Vagina (tissue), 2 donors: ENCODE data around the gene TMEM176A. TPM values are rescaled to one million over a fixed set of nuclear protein-coding genes. Genes with fewer than 3 reads are reported as not detected.
A peak's percentile ranks its signal among the peaks of the same experiment; 100 is the strongest.

Experiments
- DNase-seq, 2 donors: peaks; one replicate each; pipeline ENCODE4 v3.0.0-alpha.2; 2017; ENCODE audit errors: extremely low spot score in 2 of 2
- H3K27ac ChIP-seq: fragments of 200-600 bp; sonication (generic); one replicate; pipeline ENCODE4 v1.5.1; 2019
- H3K27me3 ChIP-seq: fragments of 200-600 bp; sonication (generic); one replicate; pipeline ENCODE4 v1.5.1; 2019
- H3K36me3 ChIP-seq, 2 donors: fragments of 200-600 bp; sonication (generic); one replicate each; pipeline ENCODE4 v1.5.1; 2017 to 2019
- H3K4me1 ChIP-seq: fragments of 200-600 bp; sonication (generic); one replicate; pipeline ENCODE4 v1.5.1; 2019
- H3K4me3 ChIP-seq, 2 donors: fragments of 200-600 bp; sonication (generic); 1 replicate in 1 of 2; 2 replicates in 1 of 2; pipeline ENCODE4 v1.5.1; 2016 to 2019
- H3K9me3 ChIP-seq: fragments of 200-600 bp; sonication (generic); one replicate; pipeline ENCODE4 v1.5.1; 2019
- CTCF ChIP-seq, 3 experiments: fragments of 450-650 bp in 2 of 3; fragments of 200-600 bp in 1 of 3; sonication (generic) in 1 of 3; IDR thresholded peaks; one replicate each; pipeline ENCODE4 v1.5.1; 2017 to 2019; ENCODE audit warnings: antibody characterized with exemption in 3 of 3, mild to moderate bottlenecking in 2 of 3, moderate library complexity in 2 of 3
- POLR2A ChIP-seq, 2 donors: fragments of 450-650 bp; IDR thresholded peaks; one replicate each; pipeline ENCODE4 v1.6.1; 2017; ENCODE audit warnings: antibody characterized with exemption in 2 of 2, mild to moderate bottlenecking in 2 of 2, moderate library complexity in 2 of 2
- POLR2AphosphoS5 ChIP-seq, 2 donors: sonication (generic); formaldehyde crosslinking; IDR thresholded peaks; one replicate each; pipeline ENCODE4 v1.9.0; 2017; ENCODE audit warnings: antibody characterized with exemption in 2 of 2, mild to moderate bottlenecking in 2 of 2, low read depth in 1 of 2; ENCODE audit not compliant: insufficient read depth in 1 of 2
- intact Hi-C: fragments of 100-400 bp; cut with DNase I; formaldehyde crosslinking; loops from one replicate; pipeline ENCODE4 v1.15.1; 2023
- total RNA-seq: library from RNA; depleted of rRNA; stranded (reverse); fragments of >200 nt; gene quantifications from one replicate; pipeline ENCODE4 v1.2.3, GENCODE V29; 2016

The TMEM176A gene
- total RNA-seq, 1 donor from 2014 or later, result 43.7 TPM

- Histone ChIP-seq H3K4me1 (peaks cover 21% of the 10 kb centered on the region), H3K36me3 (no peaks in the 10 kb centered on the region), H3K27me3 (no peaks in the 10 kb centered on the region), H3K9me3 (no peaks in the 10 kb centered on the region), H3K4me3 (no peak overlapping the region), H3K27ac (peak overlapping the region; percentile 76)
- intact Hi-C loops, result no loop called here
- TF ChIP-seq POLR2A (IDR thresholded peaks at IDR 0.05), result no peak
- no peak for TF ChIP-seq POLR2AphosphoS5 (IDR thresholded peaks at IDR 0.05; ENCODE audit: insufficient read depth in 1 of 2, low read depth in 1 of 2)
- TF ChIP-seq CTCF (IDR thresholded peaks at IDR 0.05), result no peak
- no peak for DNase-seq
These were observed 20.3 kb upstream of the TMEM176A start for GRCh38 chr7:150780292-150780691.

- Histone ChIP-seq H3K36me3 (no peaks in the 10 kb centered on the region), H3K27me3 (no peaks in the 10 kb centered on the region), H3K9me3 (no peaks in the 10 kb centered on the region), H3K27ac (peak overlapping the region; percentile 76), H3K4me1 (peaks cover 25% of the 10 kb centered on the region), H3K4me3 (no peak overlapping the region)
- intact Hi-C loops, result no loop called here
- TF ChIP-seq CTCF (IDR thresholded peaks at IDR 0.05), result no peak
- no peak for TF ChIP-seq POLR2A (IDR thresholded peaks at IDR 0.05)
- TF ChIP-seq POLR2AphosphoS5 (IDR thresholded peaks at IDR 0.05; ENCODE audit: insufficient read depth in 1 of 2, low read depth in 1 of 2), result no peak
- DNase-seq, result no peak
These were observed 19.5 kb upstream of the TMEM176A start for GRCh38 chr7:150781103-150781502.

DNA sequence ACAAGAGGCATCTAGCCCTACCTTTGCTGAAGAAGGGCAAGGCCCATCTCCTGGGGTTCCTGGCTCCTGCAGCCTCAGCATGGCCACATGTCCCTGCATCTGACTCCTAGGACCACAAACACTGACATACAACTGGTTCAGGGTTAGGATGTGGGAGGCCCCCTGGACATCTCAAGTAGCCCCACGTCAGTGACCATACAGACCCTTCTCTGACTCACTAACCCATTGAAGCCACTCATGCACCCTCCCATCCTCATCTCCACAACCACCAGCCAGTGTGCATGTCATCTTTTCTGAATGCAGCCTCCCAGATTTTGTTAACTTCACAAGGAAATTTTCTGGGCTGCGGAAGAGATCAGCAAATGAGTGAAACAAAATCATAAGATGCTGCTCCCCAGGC lies 18.6 kb upstream of the TMEM176A start:
- peak overlapping the region; percentile 76 for H3K27ac ChIP-seq
- TF ChIP-seq POLR2A (IDR thresholded peaks at IDR 0.05) (no peak), POLR2AphosphoS5 (IDR thresholded peaks at IDR 0.05; ENCODE audit: insufficient read depth in 1 of 2, low read depth in 1 of 2) (no peak), CTCF (IDR thresholded peaks at IDR 0.05) (no peak)
- H3K36me3 ChIP-seq, result no peaks in the 10 kb centered on the region
- no peak overlapping the region for H3K4me3 ChIP-seq
- H3K4me1 ChIP-seq, result peaks cover 34% of the 10 kb centered on the region
- intact Hi-C loops, result no loop called here
- DNase-seq, result no peak
- H3K9me3 ChIP-seq, result no peaks in the 10 kb centered on the region
- H3K27me3 ChIP-seq, result no peaks in the 10 kb centered on the region

DNA sequence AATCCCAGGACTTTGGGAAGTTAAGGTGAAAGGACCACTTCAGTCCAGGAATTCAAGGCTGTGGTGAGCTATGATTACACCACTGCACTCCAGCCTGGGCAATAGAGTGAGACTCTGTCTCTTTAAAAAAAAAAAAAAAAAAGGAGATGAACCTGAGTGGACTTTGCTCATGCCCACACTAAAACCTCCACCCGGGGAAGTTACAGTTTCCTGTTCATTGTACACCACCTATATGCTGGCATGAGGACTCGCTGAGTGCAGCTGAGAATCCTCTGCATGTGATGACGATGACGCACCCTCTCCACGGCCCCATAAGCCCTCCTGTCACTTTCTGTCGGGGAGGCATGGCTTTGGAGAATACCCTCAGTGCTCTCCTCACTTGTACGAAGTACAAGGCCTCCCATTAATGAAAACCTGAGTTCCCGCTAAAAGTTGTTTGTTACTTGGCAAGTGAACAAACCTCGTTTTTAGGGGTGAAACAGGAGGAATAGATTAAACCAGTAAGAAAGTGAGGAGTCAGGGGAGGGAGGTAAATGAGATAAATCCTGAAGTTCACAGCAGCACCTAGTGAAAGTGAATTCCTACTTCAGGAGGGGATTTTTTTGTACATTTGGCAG lies 16.3 kb upstream of the TMEM176A start:
- intact Hi-C loops, result no loop called here
- no peaks in the 10 kb centered on the region for H3K36me3 ChIP-seq
- peak overlapping the region; percentile 82 for H3K27ac ChIP-seq
- no peaks in the 10 kb centered on the region for H3K27me3 ChIP-seq
- no peaks in the 10 kb centered on the region for H3K9me3 ChIP-seq
- DNase-seq, result no peak
- H3K4me3 ChIP-seq, result no peak overlapping the region
- H3K4me1 ChIP-seq, result peaks cover 54% of the 10 kb centered on the region
- no peak for TF ChIP-seq POLR2A (IDR thresholded peaks at IDR 0.05)
- TF ChIP-seq POLR2AphosphoS5 (IDR thresholded peaks at IDR 0.05; ENCODE audit: insufficient read depth in 1 of 2, low read depth in 1 of 2), result no peak
- TF ChIP-seq CTCF (IDR thresholded peaks at IDR 0.05), result no peak

DNA sequence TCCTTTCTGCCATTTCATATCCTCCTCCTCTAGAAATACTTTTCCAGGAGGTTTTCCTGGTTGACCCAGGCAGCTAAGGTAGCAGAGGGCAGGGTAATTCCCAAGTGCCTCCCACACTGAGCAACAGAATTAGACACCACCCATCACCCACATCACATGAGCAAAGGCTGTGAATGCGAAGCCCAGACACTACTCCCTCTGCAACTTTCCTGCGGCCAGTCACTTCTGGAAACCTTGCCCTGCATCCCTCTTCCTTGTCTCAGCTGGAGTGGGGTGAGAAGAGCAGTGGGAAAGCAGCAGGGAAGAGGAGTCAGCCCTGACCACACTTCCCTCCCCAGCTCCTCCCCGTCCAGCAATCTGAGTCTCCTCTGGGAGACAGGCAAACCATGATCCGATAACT lies 15.6 kb upstream of the TMEM176A start:
- DNase-seq, result no peak
- Histone ChIP-seq H3K4me3 (no peak overlapping the region), H3K27me3 (no peaks in the 10 kb centered on the region), H3K4me1 (peaks cover 56% of the 10 kb centered on the region), H3K9me3 (no peaks in the 10 kb centered on the region), H3K27ac (peak overlapping the region; percentile 82), H3K36me3 (no peaks in the 10 kb centered on the region)
- intact Hi-C loops, result no loop called here
- no peak for TF ChIP-seq POLR2A (IDR thresholded peaks at IDR 0.05)
- no peak for TF ChIP-seq CTCF (IDR thresholded peaks at IDR 0.05)
- no peak for TF ChIP-seq POLR2AphosphoS5 (IDR thresholded peaks at IDR 0.05; ENCODE audit: insufficient read depth in 1 of 2, low read depth in 1 of 2)
